Superior temporal gyrus (tissue), 1 donor: ENCODE data around the gene CYTL1.

Source experiments
- DNase-seq: peaks from one replicate; pipeline ENCODE4 v3.0.0-alpha.2; 2016; ENCODE audit errors: extremely low spot score

The CYTL1 gene

DNA sequence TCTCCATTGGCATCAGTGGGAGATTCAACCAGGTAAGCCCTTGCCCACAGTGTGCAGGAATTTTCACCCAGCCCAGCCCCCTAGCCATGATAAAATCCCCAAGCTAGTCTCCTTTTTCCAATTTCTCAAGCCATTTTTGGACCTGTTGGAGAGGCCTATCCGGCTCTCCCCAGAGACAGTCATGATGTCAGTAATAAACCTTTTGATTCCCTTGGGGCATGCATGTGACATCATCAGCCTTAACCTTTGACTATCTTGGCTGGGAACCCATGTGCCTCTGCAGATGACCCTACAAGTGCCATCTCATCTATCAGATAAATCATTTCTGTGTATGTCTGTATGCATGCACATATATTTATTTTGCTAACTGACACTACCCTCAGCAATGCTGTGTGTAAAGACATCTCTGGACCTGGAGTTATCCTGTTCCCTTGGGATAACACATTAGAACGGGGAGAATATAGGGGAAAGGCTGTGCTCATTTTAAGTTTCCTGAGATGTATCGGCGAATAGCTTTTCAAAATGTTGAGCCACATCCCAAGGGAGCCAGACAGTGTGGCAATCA lies 51.0 kb downstream of the CYTL1 start:
- no peak for DNase-seq
